Activated T-cell treated with anti-CD3 and anti-CD28 coated beads for 24 hours (primary cell): ENCODE results near the gene DBT.
"Not testable (repeated sequence)": the region's sequence is repeated elsewhere in the genome, so short reads cannot be mapped to it uniquely, and the experiment has no call there.

ENCODE experiments used
- DNase-seq: peaks from one replicate; pipeline ENCODE4 v3.0.0-alpha.2; 2020; ENCODE audit warnings: low read depth

Gene DBT

DNA sequence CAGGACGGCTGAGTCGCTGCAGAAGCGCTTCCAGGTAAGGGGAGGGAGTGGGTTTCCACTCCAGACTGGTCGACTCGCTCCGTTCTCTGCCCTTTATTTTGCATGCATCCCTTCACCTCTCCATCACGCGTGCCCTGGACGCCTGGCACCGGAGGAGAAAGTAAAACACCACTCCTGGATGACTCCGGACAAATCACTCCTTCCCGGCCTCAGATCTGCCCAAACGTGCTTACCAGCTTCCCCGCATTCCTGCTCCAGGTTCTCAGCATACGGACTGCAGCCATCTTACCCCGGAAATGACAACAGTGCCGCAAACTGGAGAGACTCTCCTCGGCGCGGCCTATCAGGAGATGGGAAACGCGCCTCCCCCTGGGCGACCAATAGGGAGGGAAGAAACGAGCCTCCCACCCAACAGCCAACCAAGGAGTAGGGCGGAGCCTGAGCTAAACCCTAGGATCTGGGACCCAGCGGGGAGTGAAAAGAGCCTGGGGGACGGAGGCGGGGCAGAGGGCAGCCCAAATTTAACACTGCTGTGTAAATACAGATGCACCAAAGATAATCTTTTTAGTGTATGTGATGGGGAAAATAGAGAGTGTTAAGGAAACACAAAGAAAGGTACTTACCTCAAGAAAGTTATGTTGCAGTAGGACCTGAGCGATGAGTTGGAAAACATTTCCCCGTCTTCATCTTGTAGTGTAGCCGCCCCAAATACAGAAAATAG, at the start of gene DBT:
Gene DBT (minus strand): TSS at position 298 of the 721 bp plus-strand sequence. CDS start 14 bp downstream, at position 284.
- peak; percentile 89 for DNase-seq

DNA sequence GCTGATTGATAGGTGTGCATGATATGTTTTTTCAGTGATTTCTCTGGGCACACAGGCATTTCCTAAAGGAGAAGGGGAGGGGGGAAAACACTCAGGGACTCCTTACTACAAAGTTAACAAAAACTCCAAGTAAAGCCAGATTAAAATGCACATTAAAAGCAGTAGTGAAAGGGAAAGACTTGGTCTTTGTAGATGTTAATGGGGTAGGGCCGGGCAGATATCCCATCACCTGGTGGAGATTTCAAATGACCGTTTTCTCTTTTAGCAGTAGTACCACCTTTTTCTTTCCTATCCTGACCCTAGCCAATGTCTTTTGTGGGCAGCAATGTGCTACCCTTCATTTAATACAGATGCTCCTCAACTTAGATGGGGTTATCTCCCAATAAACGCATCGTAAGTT, 48.9 kb upstream of the DBT start:
- no peak for DNase-seq

DNA sequence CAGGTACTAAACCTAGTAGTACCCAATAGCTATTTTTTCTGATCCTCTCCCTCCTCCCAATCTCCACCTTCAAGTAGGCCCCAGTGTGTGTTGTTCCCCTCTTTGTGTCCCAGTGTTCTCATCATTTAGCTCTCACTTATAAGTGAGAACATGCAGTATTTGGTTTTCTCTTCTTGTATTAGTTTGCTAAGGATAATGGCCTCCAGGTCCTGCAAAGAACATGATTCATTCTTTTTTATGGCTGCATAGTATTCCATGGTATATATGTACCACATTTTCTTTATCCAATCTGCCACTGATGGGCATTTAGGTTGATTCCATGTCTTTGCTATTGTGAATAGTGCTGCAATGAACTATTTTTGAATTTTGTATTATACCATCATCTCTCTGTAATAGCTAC, 47.4 kb upstream of the DBT start:
- not testable (repeated sequence) for DNase-seq

DNA sequence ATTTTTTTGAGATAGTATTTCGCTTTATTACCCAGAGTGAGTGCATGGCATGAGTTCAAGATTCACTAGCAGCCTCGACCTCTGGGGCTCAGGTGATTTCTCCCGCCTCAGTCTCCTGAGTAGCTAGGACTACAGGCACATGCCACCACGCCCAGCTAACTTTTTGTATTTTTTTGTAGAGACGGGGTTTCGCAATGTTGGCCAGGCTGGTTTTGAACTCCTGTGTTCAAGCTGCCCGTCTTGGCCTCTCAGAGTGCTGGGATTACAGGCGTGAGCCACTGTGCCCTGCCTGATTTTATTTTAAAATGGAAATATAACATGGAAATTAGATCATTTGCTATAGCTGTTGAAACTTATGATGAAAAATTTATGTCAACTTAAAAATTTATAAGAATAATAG, 46.5 kb upstream of the DBT start:
- DNase-seq, result no peak

DNA sequence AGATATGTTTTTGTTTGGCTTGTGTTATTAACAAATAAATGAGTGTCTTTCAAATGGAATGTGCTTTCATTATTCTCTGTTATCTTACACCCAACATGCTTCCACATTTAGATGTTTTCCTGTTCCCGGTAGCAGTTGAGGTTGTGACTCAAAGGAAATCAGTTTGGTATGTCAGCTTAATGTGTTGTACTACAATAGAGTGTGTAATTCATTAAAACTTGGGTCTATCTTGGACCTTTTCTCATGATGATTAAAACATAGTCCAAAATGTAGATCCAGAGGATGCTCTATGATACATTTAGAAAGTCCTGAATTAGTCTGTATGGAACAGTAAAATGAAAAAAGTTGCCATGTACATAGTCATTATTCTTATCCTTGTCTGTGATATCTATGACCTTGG, 43.1 kb upstream of the DBT start:
- no peak for DNase-seq

DNA sequence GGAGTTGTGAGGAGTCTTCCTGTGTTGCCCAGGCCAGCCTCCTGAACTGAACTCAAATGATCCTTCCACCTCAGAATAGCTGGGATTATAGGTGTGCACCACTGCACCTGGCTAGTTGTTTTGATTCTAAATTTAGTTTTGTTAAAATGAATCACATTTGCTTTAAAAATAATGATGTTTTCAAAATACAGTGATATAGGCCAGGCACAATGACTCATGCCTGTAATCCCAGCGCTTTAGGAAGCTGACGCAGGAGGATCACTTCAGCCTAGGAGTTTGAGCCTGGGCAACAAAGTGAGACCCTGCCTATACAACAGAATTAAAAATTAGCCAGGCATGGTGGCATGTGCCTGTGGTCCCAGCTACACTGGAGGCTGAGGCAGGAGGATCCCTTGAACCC, 40.7 kb upstream of the DBT start:
- no peak for DNase-seq

DNA sequence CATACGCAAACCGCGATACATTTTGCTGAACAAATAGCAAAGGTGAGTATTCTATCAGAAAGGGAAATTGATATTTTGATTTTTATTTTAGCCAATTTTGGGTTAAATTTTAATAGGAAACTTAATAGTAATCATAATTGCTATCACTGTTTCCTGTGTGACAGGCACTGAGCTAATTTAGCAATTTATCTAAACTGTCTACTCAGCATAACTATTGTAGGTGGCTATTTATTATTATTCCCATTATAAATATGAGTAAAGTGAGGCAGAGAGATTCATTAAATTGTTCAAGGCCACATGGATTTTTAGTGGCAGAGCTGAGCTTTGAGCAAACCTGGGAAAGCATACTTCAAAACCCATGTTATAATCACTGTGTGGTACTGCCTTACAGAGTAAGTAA, 37.5 kb upstream of the DBT start:
- no peak for DNase-seq

DNA sequence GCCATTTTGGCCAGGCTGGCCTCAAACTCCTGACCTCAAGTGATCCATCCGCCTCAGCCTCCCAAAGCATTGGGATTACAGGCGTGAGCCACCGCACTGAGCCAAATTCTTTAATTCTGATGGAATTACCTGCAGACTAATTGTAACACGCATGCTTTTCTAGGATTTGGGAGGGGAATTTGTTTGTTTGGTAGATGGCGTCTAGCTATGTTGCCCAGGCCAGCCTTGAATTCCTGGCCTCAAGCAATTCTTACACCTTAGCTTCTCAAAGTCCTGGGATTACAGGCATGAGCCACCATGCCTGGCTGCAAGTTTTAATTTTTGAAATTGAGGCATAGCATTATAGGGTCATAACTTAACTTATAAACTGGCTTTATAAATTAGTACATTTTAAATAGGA, 35.0 kb upstream of the DBT start:
- no peak for DNase-seq

DNA sequence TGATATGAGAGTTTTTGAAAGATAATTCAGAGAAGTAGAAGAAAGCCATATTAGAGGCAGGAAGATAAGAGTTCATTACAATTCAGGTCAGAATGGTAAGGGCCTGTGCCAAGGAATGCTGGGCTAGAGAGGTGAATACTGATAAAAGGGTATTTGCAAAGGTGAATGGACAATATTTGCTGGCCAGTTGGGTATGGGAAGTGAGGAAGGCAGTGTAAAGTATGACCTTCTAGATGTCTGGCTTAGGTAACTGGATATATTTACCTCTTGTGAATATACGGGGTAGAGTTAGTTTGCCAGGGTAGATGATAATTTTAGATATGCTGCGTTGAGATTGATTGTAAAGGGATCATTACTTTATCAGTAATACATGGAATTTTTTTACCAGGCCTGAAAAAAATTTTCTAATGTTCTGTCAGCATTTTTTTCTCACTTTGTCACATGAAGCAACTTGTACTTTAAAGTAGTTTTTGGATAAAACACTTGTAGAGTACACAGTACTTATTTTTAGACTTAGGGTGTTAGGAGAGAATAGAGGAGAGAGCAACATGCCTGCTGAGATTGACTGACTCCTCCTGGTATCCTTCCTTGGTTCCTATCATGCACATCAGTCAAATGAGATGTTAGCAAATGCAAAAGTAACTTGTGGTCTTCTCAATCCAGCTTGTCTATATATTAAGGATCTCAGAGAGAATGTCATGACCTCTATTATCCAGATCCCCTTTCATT, 30.5 kb upstream of the DBT start:
- DNase-seq, result no peak

DNA sequence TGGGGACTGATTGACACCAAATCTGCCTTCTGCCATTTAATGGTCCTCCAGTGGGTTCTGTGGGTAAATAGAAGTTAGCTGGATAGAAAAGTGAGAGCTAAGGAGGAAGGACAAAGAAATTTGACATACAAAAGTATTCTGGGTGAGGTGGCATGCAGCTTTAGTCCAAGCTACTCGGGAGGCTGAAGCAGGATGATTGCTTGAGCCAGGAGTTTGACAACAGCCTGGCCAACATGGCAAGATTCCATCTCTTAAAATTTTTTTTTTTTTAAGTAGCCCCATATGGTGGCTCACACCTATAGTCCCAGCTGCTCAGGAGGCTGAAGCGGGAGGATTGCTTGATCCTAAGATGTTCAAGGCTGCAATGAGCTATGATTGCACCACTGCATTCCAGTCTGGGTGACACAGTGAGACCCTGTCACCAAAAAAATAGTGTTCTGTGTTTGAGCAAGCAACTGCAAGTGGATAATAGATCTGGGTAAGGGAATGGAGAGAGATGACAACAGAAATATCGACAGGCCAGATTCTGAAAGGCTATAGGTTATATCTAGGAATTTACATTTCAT, 29.8 kb upstream of the DBT start:
- DNase-seq, result no peak

DNA sequence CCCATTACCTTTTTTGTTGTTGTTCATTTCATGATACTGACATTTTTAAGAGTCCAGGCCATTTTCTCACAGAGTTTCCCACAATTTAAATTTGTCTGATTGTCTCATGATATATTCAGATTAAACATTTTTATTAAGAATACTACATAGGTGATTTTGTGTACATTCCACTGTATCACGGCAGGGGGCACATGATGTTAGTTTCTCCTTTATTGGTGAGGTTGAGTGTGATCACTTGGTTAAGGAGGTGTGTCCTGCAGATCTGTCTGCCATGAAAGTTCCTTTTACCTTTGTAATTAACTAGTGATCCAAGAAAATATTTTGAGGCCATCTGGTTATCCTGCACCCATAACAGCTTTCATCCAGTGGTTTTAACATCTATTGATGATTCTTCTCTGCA, 28.2 kb upstream of the DBT start:
- DNase-seq, result no peak

DNA sequence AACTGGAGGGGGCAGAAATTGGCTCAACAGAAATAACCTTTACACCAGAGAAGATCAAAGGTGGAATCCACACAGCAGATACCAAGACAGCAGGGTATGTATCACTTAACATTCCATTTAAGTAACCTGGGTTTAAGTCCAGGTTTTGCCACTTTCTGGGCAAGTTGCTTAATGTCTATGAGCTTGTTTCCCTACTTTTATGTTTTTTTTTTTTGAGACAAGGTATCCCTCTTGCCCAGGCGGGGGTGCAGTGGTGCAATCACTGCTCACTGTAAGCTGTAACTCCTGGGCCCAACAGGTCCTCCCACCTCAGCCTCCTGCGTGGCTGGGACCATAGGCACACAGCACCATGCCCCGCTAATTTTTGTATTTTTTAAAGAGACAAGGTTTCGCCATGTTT, 18.6 kb upstream of the DBT start:
- no peak for DNase-seq

DNA sequence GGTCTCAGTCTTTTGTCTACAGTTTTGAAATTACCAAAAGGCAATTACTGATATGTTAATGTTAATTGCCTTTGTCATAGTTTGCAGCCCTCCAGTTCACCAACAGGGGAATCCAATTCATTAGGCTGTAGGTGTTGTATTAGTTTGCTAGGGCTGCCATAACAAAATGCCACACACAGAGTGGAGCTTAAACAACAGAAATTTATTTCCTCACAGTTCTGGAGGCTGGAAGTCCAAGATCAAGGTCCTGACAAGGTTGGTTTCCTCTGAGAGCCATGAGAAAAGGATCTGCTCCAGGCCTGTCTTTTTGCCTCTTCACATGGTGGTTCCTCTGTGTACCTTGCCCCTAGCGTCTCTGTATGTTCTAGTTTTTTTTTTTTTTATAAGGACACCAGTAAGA, 17.6 kb upstream of the DBT start:
- DNase-seq, result no peak

DNA sequence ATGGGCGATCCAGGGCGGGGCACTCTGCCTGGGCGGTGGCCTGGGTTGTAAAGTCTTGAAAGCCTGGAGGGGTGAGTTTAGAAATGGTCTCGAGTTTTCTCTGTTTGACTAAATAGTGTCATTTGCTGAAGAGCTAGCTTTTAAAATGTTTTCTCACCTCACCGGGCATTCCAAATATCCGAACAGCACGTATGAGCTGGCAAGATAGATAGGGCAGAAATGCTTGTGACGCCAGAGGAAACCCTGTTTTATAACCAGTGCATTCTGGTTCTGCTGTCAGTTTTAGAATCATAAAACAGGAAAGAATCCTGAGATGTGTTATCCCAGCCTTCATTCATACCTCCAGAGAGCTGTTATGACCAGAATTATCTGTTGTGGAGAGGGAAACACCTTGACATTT, 17.1 kb upstream of the DBT start:
- DNase-seq, result no peak

DNA sequence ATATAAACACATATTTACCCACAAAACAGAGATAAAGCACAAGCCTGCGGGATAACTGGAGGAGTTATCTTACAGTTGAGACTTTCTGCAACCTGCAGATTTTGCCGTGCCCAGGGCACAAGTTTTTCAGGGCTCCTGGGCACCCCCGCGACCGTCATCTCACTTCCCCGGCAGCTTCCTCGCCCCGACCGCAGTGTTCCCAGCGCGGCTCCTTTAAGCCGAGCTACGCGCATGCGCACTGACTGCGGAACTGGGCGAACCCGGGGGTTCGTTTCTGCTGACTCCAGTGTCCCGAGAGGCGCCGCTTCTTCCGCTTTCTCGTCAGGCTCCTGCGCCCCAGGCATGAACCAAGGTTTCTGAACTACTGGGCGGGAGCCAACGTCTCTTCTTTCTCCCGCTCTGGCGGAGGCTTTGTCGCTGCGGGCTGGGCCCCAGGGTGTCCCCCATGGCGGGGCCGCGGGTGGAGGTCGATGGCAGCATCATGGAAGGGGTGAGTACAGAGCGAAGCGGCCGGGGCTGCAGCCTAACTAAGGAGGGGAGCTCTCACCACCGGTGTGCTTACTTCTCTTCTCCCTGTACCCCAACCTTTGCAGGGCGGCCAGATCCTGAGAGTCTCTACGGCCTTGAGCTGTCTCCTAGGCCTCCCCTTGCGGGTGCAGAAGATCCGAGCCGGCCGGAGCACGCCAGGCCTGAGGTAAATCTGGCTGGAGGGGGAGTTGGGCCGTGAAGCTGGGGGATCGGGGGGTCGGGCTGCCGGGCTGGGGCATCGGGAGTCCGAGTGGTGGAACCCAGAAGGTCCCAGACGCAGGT, 16.5 kb upstream of the DBT start, which contains the start of gene RTCA:
Gene RTCA (plus strand): TSS at position 286 of the 810 bp plus-strand sequence. CDS start 160 bp downstream, at position 446.
- peak; percentile 93 for DNase-seq

DNA sequence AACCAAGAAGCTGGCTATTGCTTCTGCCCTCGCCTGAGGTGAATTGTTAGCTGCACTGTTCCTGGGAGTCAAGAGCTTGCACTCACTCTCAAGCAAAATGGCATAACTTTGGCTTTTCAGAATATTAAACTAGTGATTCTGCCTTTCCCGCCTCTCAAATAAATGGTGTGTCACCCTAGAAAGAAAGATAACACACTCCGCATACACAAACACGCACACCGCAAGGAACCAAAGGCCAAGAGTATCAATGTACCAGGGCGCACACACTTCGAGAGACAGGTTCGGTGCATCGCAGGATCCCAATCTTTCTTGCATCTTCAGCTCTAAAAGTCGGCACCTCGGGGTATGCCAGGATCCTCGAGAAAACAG, 15.9 kb upstream of the DBT start:
- DNase-seq, result no peak

DNA sequence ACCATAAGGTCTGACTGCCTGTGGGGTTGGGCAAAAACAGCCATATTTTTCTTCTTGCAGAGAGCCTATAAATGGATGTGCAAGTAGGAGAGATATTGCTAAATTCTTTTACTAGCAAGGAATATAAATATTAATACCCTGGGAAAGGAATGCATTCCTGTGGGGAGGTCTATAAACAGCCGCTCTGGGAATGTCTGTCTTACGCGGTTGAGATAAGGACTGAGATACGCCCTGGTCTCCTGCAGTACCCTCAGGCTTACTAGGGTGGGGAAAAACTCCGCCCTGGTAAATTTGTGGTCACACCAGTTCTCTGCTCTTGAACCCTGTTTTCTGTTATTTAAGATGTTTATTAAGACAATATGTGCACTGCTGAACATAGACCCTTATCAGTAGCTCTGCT, 14.4 kb upstream of the DBT start:
- DNase-seq, result not testable (repeated sequence)

DNA sequence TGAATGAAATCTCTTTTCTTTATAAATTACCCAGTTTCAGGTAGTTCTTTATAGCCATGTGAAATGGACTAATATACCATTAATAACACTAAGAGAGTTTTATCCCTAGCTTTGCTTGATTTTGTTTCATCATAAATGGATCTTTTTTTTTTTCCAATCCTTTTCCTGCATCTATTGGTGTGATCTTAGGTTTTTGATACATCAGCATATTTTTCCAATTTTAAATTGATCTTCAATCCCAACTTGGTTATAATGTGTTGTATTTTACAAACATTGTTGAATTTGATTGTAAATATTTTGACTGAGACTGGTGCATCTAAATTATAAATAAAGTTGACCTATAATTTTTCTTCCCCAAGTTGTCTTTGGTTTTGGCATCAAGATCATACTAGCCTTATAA, 12.1 kb upstream of the DBT start:
- DNase-seq, result no peak

DNA sequence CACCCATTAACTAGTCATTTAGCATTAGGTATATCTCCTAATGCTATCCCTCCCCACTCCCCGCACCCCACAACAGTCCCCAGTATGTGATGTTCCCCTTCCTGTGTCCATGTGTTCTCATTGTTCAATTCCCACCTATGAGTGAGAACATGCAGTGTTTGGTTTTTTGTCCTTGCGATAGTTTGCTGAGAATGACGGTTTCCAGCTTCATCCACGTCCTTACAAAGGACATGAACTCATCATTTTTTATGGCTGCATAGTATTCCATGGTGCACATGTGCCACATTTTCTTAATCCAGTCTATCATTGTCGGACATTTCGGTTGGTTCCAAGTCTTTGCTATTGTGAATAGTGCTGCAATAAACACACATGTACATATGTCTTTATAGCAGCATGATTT, 8.8 kb upstream of the DBT start:
- not testable (repeated sequence) for DNase-seq

DNA sequence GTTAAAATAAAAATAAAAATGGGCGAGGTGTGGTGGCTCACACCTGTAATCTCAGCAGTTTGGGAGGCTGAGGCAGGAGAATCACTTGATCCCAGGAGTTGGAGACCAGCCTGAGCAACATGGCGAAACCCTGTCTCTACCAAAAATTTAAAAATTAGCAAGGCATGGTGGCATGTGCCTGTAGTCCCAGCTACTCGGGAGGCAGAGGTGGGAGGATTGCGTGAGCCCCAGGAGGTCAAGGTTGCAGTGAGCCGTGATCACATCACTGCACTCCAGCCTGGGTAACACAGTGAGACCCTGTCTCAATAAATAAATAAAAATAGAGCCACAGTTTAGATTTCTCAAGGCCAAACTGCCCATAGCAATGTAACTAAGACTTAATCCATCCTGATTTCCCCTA, 6.6 kb upstream of the DBT start:
- not testable (repeated sequence) for DNase-seq

DNA sequence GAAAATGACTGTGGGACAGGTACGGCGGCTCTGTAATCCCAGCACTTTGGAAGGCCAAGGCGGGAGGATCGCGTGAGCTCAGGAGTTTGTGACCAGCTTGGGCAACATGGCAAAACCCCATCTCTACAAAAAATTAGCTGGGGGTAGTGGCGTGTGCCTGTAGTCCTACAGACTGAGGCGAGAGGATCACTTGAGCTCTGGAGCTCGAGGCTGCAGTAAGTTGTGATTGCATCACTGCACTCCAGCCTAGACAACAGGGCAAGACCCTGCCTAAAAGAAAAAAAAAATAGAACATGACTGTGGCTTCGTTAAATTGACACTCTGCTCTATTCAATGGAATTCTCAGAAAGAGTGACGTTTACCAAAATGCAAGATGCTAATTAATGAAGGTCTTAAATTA, 3.9 kb upstream of the DBT start:
- no peak for DNase-seq

DNA sequence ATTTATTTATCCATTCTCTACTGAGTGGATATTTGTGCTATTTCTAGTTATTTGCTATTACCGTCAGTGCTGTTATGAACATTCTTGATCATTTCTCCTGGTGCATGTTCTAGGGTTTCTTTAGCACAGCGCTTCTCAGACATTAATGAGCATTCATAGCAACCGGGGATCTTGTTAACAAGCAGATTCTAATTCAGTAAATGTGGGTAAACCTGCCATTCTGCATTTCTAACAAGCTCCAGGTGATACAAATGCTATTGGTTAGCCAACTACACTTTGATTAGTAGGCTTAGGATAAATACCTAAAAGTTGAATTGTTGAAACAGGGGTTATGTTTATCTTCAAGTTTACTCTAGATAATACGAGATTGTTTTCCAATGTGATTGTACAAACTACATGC, 3.3 kb upstream of the DBT start:
- no peak for DNase-seq

DNA sequence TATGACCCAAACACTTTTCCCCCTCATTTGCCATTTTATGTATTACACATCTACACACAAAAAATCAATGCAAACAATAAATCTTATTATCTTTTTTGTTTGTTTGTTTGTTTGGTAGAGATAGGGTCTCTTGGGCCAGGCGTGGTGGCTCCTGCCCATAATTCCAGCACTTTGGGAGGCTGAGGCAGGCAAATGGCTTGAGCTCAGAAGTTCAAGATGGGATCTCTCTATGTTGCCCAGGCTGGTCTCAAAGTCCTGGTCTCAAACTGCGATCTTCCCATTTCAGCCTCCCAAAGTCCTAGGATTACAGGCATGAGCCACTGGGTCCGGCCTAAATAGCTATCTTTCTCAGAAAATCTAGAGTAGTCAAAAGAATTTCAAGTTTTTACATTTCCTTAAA, 1.2 kb upstream of the DBT start:
- no peak for DNase-seq
